ENCODE measurements around the gene REEP5. TPM values are rescaled to one million over a fixed set of nuclear protein-coding genes. Genes with fewer than 3 reads are reported as not detected.

Gene REEP5
- total and polyA plus RNA-seq, 2 donors from 2014 or later = 132 to 157 TPM

DNA sequence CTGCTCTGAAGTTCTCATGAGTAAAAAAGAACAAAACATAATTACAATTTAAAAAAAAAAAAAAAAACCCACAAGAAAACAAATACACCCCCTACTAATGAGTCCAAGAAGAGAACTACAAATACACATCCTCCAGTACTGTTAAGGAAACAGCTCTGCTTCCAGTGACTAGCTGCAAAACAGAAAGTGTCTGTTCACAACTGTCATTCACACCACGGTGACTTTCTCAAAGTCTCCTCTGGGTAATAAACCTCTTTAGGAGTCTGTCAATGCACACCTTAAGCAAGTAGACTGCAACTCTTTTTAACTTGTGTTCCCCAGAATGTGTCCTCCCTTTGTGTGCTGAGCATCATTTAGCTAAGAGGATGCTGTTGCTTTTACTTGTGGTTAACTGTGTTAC is 6.2 kb downstream of the REEP5 start:
- FAIRE-seq (no peak), DNase-seq (no peak)
- Histone ChIP-seq H3K9ac (ENCODE audit: low read length in 3 of 3) (no peak overlapping the region), H3K27me3 (ENCODE audit: control insufficient read depth, insufficient read depth, low read length) (no peaks in the 10 kb centered on the region), H3K9me3 (ENCODE audit: control insufficient read depth in 2 of 3, insufficient read depth in 1 of 3, low read length in 3 of 3) (no peaks in the 10 kb centered on the region), H3K4me3 (ENCODE audit: low read length in 3 of 3) (no peak overlapping the region), H3K27ac (ENCODE audit: low read depth in 2 of 2, low read length in 2 of 2) (no peak overlapping the region), H3K36me3 (ENCODE audit: control insufficient read depth in 2 of 3, insufficient read depth in 3 of 3, low read length in 3 of 3) (peaks cover 0 to 6% (median 0%) of the 10 kb centered on the region in 3 donors), H3K4me1 (ENCODE audit: control insufficient read depth in 2 of 3, insufficient read depth in 2 of 3, low read depth in 1 of 3, low read length in 3 of 3) (peaks cover 0 to 16% (median 12%) of the 10 kb centered on the region in 3 donors)
- TF ChIP-seq, protein P1, sequence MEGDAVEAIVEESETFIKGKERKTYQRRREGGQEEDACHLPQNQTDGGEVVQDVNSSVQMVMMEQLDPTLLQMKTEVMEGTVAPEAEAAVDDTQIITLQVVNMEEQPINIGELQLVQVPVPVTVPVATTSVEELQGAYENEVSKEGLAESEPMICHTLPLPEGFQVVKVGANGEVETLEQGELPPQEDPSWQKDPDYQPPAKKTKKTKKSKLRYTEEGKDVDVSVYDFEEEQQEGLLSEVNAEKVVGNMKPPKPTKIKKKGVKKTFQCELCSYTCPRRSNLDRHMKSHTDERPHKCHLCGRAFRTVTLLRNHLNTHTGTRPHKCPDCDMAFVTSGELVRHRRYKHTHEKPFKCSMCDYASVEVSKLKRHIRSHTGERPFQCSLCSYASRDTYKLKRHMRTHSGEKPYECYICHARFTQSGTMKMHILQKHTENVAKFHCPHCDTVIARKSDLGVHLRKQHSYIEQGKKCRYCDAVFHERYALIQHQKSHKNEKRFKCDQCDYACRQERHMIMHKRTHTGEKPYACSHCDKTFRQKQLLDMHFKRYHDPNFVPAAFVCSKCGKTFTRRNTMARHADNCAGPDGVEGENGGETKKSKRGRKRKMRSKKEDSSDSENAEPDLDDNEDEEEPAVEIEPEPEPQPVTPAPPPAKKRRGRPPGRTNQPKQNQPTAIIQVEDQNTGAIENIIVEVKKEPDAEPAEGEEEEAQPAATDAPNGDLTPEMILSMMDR (IDR thresholded peaks at IDR 0.05; ENCODE audit: borderline replicate concordance, extremely low read depth, insufficient read depth) = no peak
- intact Hi-C loops (cut with DNase I) = no loop called here

DNA sequence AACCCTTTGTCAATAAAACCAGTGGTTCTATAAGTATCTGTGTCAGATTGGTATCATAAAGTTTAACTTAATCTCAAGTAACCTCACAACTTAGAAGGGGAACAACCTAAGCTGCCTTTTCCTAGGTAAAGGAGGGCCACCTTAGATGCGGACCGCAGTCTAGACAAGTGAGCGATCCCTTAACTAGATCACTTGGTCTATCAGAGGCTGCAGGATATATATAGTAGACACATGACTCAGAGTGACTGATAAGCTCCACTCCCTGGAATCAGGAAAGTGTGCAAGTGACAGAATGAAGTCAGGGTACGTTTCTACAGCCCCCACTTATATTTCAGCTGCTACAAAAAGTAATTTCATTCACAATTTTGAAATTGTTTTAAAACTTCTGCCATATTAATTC is 7.4 kb downstream of the REEP5 start:
- no peak for FAIRE-seq

DNA sequence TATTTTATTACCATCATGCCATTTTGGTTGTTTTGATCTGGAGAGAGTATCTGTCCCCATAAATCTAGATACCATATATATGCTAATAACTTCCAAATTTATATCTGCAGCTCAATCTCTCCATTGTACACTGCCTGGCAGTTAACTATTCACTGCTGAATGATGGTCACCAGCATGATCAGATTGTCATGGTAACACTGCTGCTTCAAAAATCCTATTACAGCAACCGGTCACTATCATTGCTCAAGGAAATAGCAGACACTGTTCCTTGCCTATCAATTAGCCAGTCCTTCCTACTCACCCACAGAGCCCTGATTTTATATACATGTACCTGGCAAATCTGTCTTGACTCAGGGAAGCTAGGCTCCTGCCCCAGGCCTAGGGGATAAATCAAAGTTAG is 11.5 kb downstream of the REEP5 start:
- Histone ChIP-seq H3K36me3 (ENCODE audit: control insufficient read depth in 2 of 3, insufficient read depth in 3 of 3, low read length in 3 of 3) (peaks cover 2 to 5% (median 4%) of the 10 kb centered on the region in 3 donors), H3K4me1 (ENCODE audit: control insufficient read depth in 2 of 3, insufficient read depth in 2 of 3, low read depth in 1 of 3, low read length in 3 of 3) (no peaks in the 10 kb centered on the region), H3K9me3 (ENCODE audit: control insufficient read depth in 2 of 3, insufficient read depth in 1 of 3, low read length in 3 of 3) (no peaks in the 10 kb centered on the region), H3K4me3 (ENCODE audit: low read length in 3 of 3) (no peak overlapping the region), H3K9ac (ENCODE audit: low read length in 3 of 3) (no peak overlapping the region), H3K27me3 (ENCODE audit: control insufficient read depth, insufficient read depth, low read length) (no peaks in the 10 kb centered on the region), H3K27ac (ENCODE audit: low read depth in 2 of 2, low read length in 2 of 2) (no peak overlapping the region)
- TF ChIP-seq, protein P1 (IDR thresholded peaks at IDR 0.05; ENCODE audit: borderline replicate concordance, extremely low read depth, insufficient read depth) = no peak
- intact Hi-C loops (cut with DNase I) = no loop called here
- DNase-seq (no peak), FAIRE-seq (no peak)

More for the DNA sequence above, 7.4 kb downstream of the REEP5 start:
- peaks cover 0 to 4% (median 3%) of the 10 kb centered on the region in 3 donors for H3K36me3 ChIP-seq (ENCODE audit: control insufficient read depth in 2 of 3, insufficient read depth in 3 of 3, low read length in 3 of 3)
- no peak overlapping the region for H3K27ac ChIP-seq (ENCODE audit: low read depth in 2 of 2, low read length in 2 of 2)
- H3K9me3 ChIP-seq (ENCODE audit: control insufficient read depth in 2 of 3, insufficient read depth in 1 of 3, low read length in 3 of 3) = no peaks in the 10 kb centered on the region
- no peak overlapping the region for H3K9ac ChIP-seq (ENCODE audit: low read length in 3 of 3)
- TF ChIP-seq, protein P1 (IDR thresholded peaks at IDR 0.05; ENCODE audit: borderline replicate concordance, extremely low read depth, insufficient read depth) = no peak
- no peaks in the 10 kb centered on the region for H3K27me3 ChIP-seq (ENCODE audit: control insufficient read depth, insufficient read depth, low read length)
- intact Hi-C loops (cut with DNase I) = no loop called here
- H3K4me3 ChIP-seq (ENCODE audit: low read length in 3 of 3) = no peak overlapping the region
- peaks cover 0 to 11% (median 3%) of the 10 kb centered on the region in 3 donors for H3K4me1 ChIP-seq (ENCODE audit: control insufficient read depth in 2 of 3, insufficient read depth in 2 of 3, low read depth in 1 of 3, low read length in 3 of 3)
- no peak for DNase-seq

DNA sequence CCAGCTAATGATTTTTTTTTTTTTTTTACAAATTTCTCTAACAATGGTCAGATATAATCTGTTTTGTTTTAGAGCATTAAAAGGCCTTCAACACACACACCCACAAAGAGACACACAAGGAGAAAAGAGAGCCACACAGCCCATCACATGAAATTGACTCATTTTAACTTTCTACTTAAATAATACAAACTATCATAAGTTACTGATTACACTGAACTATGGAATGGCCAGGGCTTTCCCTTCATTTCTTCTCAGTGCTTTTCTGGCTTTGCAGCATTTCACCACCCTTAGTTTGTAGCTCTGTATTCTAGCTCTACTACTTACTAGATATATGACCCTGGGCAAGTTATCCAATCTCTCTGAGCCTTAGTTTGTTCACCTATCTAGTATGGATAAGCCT is 13.2 kb downstream of the REEP5 start:
- peaks cover 2 to 5% (median 4%) of the 10 kb centered on the region in 3 donors for H3K36me3 ChIP-seq (ENCODE audit: control insufficient read depth in 2 of 3, insufficient read depth in 3 of 3, low read length in 3 of 3)
- H3K27me3 ChIP-seq (ENCODE audit: control insufficient read depth, insufficient read depth, low read length) = no peaks in the 10 kb centered on the region
- intact Hi-C loops (cut with DNase I) = no loop called here

More for the DNA sequence above, 13.2 kb downstream of the REEP5 start:
- TF ChIP-seq, protein P1 (IDR thresholded peaks at IDR 0.05; ENCODE audit: borderline replicate concordance, extremely low read depth, insufficient read depth) = no peak
- Histone ChIP-seq H3K9ac (ENCODE audit: low read length in 3 of 3) (no peak overlapping the region), H3K27ac (ENCODE audit: low read depth in 2 of 2, low read length in 2 of 2) (no peak overlapping the region), H3K9me3 (ENCODE audit: control insufficient read depth in 2 of 3, insufficient read depth in 1 of 3, low read length in 3 of 3) (no peaks in the 10 kb centered on the region), H3K4me1 (ENCODE audit: control insufficient read depth in 2 of 3, insufficient read depth in 2 of 3, low read depth in 1 of 3, low read length in 3 of 3) (no peaks in the 10 kb centered on the region), H3K4me3 (ENCODE audit: low read length in 3 of 3) (no peak overlapping the region)
- FAIRE-seq = no peak
- DNase-seq = no peak
